ENCODE data around the gene ATE1.

Gene ATE1

DNA sequence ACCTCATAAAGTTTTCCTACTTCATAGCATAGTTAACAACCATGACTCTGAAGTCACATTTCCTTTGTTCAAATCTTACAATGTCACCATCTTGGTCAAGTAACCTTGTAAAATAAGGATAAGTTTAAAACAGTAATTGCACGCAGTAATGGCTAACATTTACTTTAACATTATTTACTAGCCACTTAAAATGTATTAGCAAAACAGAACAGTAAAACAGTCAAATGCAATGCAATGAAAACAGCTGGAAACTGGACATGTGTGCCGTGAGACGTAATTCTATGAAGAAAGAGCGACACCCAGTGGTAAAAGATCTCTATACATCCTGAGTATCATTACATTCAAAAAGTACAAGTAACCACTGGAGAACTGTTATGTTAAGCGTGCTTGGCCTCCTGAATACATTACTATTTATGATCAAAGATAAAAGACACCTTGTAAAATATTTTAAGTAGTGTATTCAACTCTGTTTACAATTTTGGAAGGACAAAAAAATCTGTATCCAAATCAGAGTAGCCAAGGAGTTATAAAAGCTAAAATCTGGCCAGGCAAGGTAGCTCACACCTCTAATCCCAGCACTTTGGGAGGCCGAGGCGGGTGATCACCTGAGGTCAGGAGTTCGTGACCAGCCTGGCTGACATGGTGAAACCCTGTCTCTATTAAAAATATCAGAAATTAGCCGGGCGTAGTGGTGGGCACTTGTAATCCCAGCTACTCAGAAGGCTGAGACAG, 27.2 kb downstream of the ATE1 start:
- H3K4me1 ChIP-seq (ENCODE audit: control insufficient read depth in 1 of 2, insufficient read depth in 2 of 2, low read length in 2 of 2): no peaks in the 10 kb centered on the region
- no peak overlapping the region for H3K4me3 ChIP-seq (ENCODE audit: low read depth in 1 of 2, low read length in 2 of 2)
- H3K9me3 ChIP-seq (ENCODE audit: control insufficient read depth in 1 of 2, low read length in 2 of 2): no peaks in the 10 kb centered on the region
- H3K36me3 ChIP-seq (ENCODE audit: control insufficient read depth in 1 of 2, insufficient read depth in 2 of 2, low read length in 2 of 2): peaks cover 15 to 30% of the 10 kb centered on the region in 2 donors
- H3K27me3 ChIP-seq (ENCODE audit: low read depth, low read length): no peaks in the 10 kb centered on the region
- H3K27ac ChIP-seq (ENCODE audit: low read length): no peak overlapping the region

DNA sequence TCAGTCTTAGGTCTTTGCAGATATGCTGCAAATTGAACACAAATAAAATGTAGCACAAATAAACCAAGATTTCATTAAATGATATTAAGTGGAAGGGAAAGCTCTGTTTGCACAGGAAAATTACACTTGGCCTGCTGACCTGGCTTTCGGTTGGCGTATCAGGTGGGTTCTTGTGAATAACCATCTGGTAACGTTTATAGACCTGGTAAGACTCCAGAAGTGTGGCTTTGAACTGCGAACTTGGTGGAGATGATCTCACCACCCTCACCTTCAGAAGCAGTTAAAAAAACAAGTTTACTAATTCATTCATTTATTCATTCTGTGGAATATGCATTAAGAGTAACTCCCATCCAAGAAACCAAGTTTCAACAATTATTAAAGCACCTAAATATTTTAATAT, 28.1 kb downstream of the ATE1 start:
- no peaks in the 10 kb centered on the region for H3K4me1 ChIP-seq (ENCODE audit: control insufficient read depth in 1 of 2, insufficient read depth in 2 of 2, low read length in 2 of 2)
- no peak overlapping the region for H3K27ac ChIP-seq (ENCODE audit: low read length)
- no peaks in the 10 kb centered on the region for H3K27me3 ChIP-seq (ENCODE audit: low read depth, low read length)
- peaks cover 15 to 26% of the 10 kb centered on the region in 2 donors for H3K36me3 ChIP-seq (ENCODE audit: control insufficient read depth in 1 of 2, insufficient read depth in 2 of 2, low read length in 2 of 2)
- no peak overlapping the region for H3K4me3 ChIP-seq (ENCODE audit: low read depth in 1 of 2, low read length in 2 of 2)
- H3K9me3 ChIP-seq (ENCODE audit: control insufficient read depth in 1 of 2, low read length in 2 of 2): no peaks in the 10 kb centered on the region

DNA sequence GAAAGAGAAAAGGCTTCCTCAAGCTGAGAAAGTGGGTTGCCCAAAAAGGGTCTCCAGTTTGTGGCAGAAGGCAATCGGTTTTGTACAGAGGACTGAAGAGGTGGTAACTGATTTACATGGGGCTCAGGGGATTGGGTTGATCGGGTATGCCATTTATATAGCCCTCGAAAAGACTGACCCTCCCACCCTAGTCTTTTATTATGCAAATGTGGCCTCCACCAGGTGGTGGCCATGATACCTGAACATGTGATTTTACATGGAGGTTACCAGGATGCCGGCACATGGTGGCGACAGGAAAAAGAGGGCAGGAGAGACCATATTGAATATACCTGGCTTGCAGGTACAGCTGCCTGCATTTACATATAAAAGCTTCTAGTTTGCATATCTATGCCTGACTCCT, 36.7 kb downstream of the ATE1 start:
- peaks cover 4 to 6% of the 10 kb centered on the region in 2 donors for H3K36me3 ChIP-seq (ENCODE audit: control insufficient read depth in 1 of 2, insufficient read depth in 2 of 2, low read length in 2 of 2)
- no peak overlapping the region for H3K27ac ChIP-seq (ENCODE audit: low read length)
- no peaks in the 10 kb centered on the region for H3K27me3 ChIP-seq (ENCODE audit: low read depth, low read length)
- no peaks in the 10 kb centered on the region for H3K4me1 ChIP-seq (ENCODE audit: control insufficient read depth in 1 of 2, insufficient read depth in 2 of 2, low read length in 2 of 2)
- H3K9me3 ChIP-seq (ENCODE audit: control insufficient read depth in 1 of 2, low read length in 2 of 2): no peaks in the 10 kb centered on the region
- H3K4me3 ChIP-seq (ENCODE audit: low read depth in 1 of 2, low read length in 2 of 2): no peak overlapping the region

- no peak overlapping the region for H3K27ac ChIP-seq (ENCODE audit: low read length)
- no peak overlapping the region for H3K4me3 ChIP-seq (ENCODE audit: low read depth in 1 of 2, low read length in 2 of 2)
- H3K4me1 ChIP-seq (ENCODE audit: control insufficient read depth in 1 of 2, insufficient read depth in 2 of 2, low read length in 2 of 2): no peaks in the 10 kb centered on the region
- H3K27me3 ChIP-seq (ENCODE audit: low read depth, low read length): no peaks in the 10 kb centered on the region
- no peaks in the 10 kb centered on the region for H3K9me3 ChIP-seq (ENCODE audit: control insufficient read depth in 1 of 2, low read length in 2 of 2)
- peaks cover 4 to 6% of the 10 kb centered on the region in 2 donors for H3K36me3 ChIP-seq (ENCODE audit: control insufficient read depth in 1 of 2, insufficient read depth in 2 of 2, low read length in 2 of 2)
Measured at GRCh38 chr10:121889212-121889611, 38.6 kb downstream of the ATE1 start.

DNA sequence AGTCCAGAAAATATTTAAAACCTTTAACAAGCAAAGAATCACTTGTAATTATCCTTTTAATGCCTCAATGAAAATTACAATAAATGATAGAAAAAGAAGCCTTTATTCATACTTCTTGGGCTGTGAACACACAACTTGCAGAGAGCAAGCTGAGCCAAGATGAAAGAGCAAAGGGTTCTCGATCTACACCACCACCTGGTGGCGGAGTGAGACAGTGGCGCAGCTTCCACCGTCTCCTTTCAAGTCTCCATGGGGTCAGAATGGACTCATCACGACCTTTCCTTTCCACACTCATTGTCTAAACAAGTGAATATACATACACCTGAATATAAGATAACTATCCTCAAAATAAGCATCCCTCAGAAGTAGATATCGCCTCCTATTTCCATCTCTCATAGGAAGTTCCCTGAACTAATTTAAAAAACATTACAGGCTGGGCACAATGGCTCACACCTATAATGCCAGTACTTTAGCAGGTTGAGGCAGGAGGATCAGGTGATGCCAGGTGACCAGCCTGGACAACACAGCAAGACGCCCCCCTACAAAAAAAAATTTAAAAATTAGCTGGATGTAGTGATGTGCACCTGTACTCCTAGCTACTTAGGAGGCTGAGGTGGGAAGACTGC, 40.7 kb downstream of the ATE1 start:
- Histone ChIP-seq H3K4me3 (ENCODE audit: low read depth in 1 of 2, low read length in 2 of 2) (no peak overlapping the region), H3K9me3 (ENCODE audit: control insufficient read depth in 1 of 2, low read length in 2 of 2) (no peaks in the 10 kb centered on the region), H3K4me1 (ENCODE audit: control insufficient read depth in 1 of 2, insufficient read depth in 2 of 2, low read length in 2 of 2) (no peaks in the 10 kb centered on the region), H3K27ac (ENCODE audit: low read length) (no peak overlapping the region), H3K36me3 (ENCODE audit: control insufficient read depth in 1 of 2, insufficient read depth in 2 of 2, low read length in 2 of 2) (peaks cover 3 to 5% of the 10 kb centered on the region in 2 donors), H3K27me3 (ENCODE audit: low read depth, low read length) (no peaks in the 10 kb centered on the region)

GRCh38 chr10:121886181-121886580, 41.6 kb downstream of the ATE1 start:
- Histone ChIP-seq H3K27me3 (ENCODE audit: low read depth, low read length) (no peaks in the 10 kb centered on the region), H3K9me3 (ENCODE audit: control insufficient read depth in 1 of 2, low read length in 2 of 2) (no peaks in the 10 kb centered on the region), H3K36me3 (ENCODE audit: control insufficient read depth in 1 of 2, insufficient read depth in 2 of 2, low read length in 2 of 2) (peaks cover 0 to 3% of the 10 kb centered on the region in 2 donors), H3K4me3 (ENCODE audit: low read depth in 1 of 2, low read length in 2 of 2) (no peak overlapping the region), H3K4me1 (ENCODE audit: control insufficient read depth in 1 of 2, insufficient read depth in 2 of 2, low read length in 2 of 2) (no peaks in the 10 kb centered on the region), H3K27ac (ENCODE audit: low read length) (no peak overlapping the region)

DNA sequence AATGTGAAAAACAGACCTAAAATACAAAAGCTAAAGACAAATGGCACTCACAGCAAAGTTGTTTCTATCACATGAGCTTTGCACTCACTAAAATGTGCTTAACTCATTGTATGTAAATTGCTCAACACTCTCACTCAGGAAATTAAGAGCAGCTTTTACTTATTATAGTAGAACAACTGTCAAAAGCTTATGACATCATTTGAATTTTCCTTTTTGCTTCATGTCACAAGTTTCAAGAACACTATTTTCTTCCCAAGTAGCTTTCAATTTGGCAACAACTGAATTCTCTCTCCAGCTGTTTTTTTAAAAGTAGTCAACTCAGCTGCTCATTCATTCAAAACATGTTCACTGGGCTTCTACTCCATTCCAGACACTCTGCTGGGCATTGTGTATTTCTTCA, 46.9 kb downstream of the ATE1 start:
- H3K9me3 ChIP-seq (ENCODE audit: control insufficient read depth in 1 of 2, low read length in 2 of 2): no peaks in the 10 kb centered on the region
- H3K4me1 ChIP-seq (ENCODE audit: control insufficient read depth in 1 of 2, insufficient read depth in 2 of 2, low read length in 2 of 2): no peaks in the 10 kb centered on the region
- H3K27me3 ChIP-seq (ENCODE audit: low read depth, low read length): no peaks in the 10 kb centered on the region
- H3K4me3 ChIP-seq (ENCODE audit: low read depth in 1 of 2, low read length in 2 of 2): no peak overlapping the region
- no peak overlapping the region for H3K27ac ChIP-seq (ENCODE audit: low read length)
- H3K36me3 ChIP-seq (ENCODE audit: control insufficient read depth in 1 of 2, insufficient read depth in 2 of 2, low read length in 2 of 2): peaks cover 4 to 7% of the 10 kb centered on the region in 2 donors

GRCh38 chr10:121879476-121879875, 48.4 kb downstream of the ATE1 start:
- Histone ChIP-seq H3K36me3 (ENCODE audit: control insufficient read depth in 1 of 2, insufficient read depth in 2 of 2, low read length in 2 of 2) (peaks cover 4 to 7% of the 10 kb centered on the region in 2 donors), H3K27me3 (ENCODE audit: low read depth, low read length) (no peaks in the 10 kb centered on the region), H3K4me3 (ENCODE audit: low read depth in 1 of 2, low read length in 2 of 2) (no peak overlapping the region), H3K9me3 (ENCODE audit: control insufficient read depth in 1 of 2, low read length in 2 of 2) (no peaks in the 10 kb centered on the region), H3K4me1 (ENCODE audit: control insufficient read depth in 1 of 2, insufficient read depth in 2 of 2, low read length in 2 of 2) (no peaks in the 10 kb centered on the region), H3K27ac (ENCODE audit: low read length) (no peak overlapping the region)

DNA sequence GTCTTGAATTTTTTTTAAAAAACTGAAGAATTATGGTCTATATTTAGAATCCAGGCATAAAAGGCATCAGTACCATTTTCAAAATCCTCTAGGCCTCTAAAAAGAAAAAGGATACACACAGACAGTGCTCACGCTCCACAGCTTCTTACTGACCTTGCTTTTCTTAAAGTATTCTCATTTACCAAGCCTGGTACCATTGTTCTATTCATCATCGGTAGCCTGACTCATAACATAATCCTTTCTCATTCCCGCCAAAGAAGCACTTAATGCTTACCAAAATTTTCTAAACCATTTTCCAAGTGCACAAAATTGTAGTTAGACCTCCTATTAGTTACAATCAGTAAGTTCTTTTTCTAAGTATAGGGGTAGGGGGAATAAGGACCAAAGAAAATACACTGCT, 54.6 kb downstream of the ATE1 start:
- Histone ChIP-seq H3K4me1 (ENCODE audit: control insufficient read depth in 1 of 2, insufficient read depth in 2 of 2, low read length in 2 of 2) (no peaks in the 10 kb centered on the region), H3K9me3 (ENCODE audit: control insufficient read depth in 1 of 2, low read length in 2 of 2) (no peaks in the 10 kb centered on the region), H3K4me3 (ENCODE audit: low read depth in 1 of 2, low read length in 2 of 2) (no peak overlapping the region), H3K27me3 (ENCODE audit: low read depth, low read length) (no peaks in the 10 kb centered on the region), H3K27ac (ENCODE audit: low read length) (no peak overlapping the region), H3K36me3 (ENCODE audit: control insufficient read depth in 1 of 2, insufficient read depth in 2 of 2, low read length in 2 of 2) (peaks cover 12 to 15% of the 10 kb centered on the region in 2 donors)

- no peak overlapping the region for H3K4me3 ChIP-seq (ENCODE audit: low read depth in 1 of 2, low read length in 2 of 2)
- H3K27me3 ChIP-seq (ENCODE audit: low read depth, low read length): no peaks in the 10 kb centered on the region
- no peak overlapping the region for H3K27ac ChIP-seq (ENCODE audit: low read length)
- no peaks in the 10 kb centered on the region for H3K4me1 ChIP-seq (ENCODE audit: control insufficient read depth in 1 of 2, insufficient read depth in 2 of 2, low read length in 2 of 2)
- H3K36me3 ChIP-seq (ENCODE audit: control insufficient read depth in 1 of 2, insufficient read depth in 2 of 2, low read length in 2 of 2): peaks cover 15 to 17% of the 10 kb centered on the region in 2 donors
- no peaks in the 10 kb centered on the region for H3K9me3 ChIP-seq (ENCODE audit: control insufficient read depth in 1 of 2, low read length in 2 of 2)
Measured at GRCh38 chr10:121870413-121870812, 57.4 kb downstream of the ATE1 start.

DNA sequence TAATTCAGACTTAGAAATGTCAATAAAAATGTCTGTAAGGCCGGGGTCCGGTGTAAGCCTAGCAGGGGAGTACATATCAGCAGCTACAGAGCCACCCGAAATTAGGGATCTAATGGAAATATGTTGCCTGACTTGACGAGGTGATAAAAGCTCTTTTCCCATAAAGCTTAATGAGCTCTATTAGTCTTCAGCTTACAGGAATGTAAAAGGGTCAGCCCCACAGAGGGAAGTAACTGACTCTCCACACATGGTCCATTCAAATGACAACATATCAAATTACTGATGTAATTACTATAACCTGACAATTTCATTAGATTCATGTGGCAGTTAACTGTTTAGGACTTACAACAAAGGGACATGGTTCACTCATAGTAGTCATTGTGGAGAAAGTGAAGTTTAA, 62.3 kb downstream of the ATE1 start:
- Histone ChIP-seq H3K27ac (ENCODE audit: low read length) (no peak overlapping the region), H3K4me3 (ENCODE audit: low read depth in 1 of 2, low read length in 2 of 2) (no peak overlapping the region), H3K4me1 (ENCODE audit: control insufficient read depth in 1 of 2, insufficient read depth in 2 of 2, low read length in 2 of 2) (no peaks in the 10 kb centered on the region), H3K9me3 (ENCODE audit: control insufficient read depth in 1 of 2, low read length in 2 of 2) (no peaks in the 10 kb centered on the region), H3K27me3 (ENCODE audit: low read depth, low read length) (no peaks in the 10 kb centered on the region), H3K36me3 (ENCODE audit: control insufficient read depth in 1 of 2, insufficient read depth in 2 of 2, low read length in 2 of 2) (peaks cover 17 to 21% of the 10 kb centered on the region in 2 donors)

DNA sequence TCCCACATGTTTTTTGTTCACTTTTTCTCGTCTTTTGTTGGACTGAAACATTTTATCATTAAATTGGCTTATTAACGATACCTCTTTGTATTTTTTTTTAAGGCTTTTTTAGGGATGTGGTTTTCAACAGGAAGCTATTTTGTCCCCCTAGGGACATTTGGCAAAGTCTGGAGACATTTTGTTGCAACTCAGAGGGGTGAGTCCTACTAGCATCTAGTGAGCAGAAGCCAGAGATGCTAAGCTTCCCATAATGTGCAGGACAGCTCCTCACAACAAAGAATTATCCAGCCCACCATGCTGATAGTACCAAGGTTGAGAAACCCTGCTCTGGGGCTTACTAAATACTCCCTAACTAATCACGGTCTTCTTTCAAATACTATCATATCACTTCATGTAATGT, 63.2 kb downstream of the ATE1 start:
- H3K9me3 ChIP-seq (ENCODE audit: control insufficient read depth in 1 of 2, low read length in 2 of 2): no peaks in the 10 kb centered on the region
- no peaks in the 10 kb centered on the region for H3K27me3 ChIP-seq (ENCODE audit: low read depth, low read length)
- no peak overlapping the region for H3K27ac ChIP-seq (ENCODE audit: low read length)
- peaks cover 17 to 19% of the 10 kb centered on the region in 2 donors for H3K36me3 ChIP-seq (ENCODE audit: control insufficient read depth in 1 of 2, insufficient read depth in 2 of 2, low read length in 2 of 2)
- H3K4me1 ChIP-seq (ENCODE audit: control insufficient read depth in 1 of 2, insufficient read depth in 2 of 2, low read length in 2 of 2): no peaks in the 10 kb centered on the region
- H3K4me3 ChIP-seq (ENCODE audit: low read depth in 1 of 2, low read length in 2 of 2): no peak overlapping the region
